Esophagus muscularis mucosa (tissue), 4 donors: ENCODE results near the gene NPAS3. TPM values are rescaled to one million over a fixed set of nuclear protein-coding genes. Genes with fewer than 3 reads are reported as not detected.
A peak's percentile ranks its signal among the peaks of the same experiment; 100 is the strongest.

Experiments used
- DNase-seq: peaks from one replicate; pipeline ENCODE4 v3.0.0-alpha.2; 2017; ENCODE audit errors: extremely low spot score
- H3K27ac ChIP-seq, 4 donors: fragments of 200-600 bp; sonication (generic); replicated peaks in 1 of 4; 1 replicate in 3 of 4; 2 replicates in 1 of 4; pipeline ENCODE4 v1.5.1; 2016 to 2019; ENCODE audit warnings: mild to moderate bottlenecking in 1 of 4
- H3K27me3 ChIP-seq, 4 donors: fragments of 200-600 bp; sonication (generic); one replicate each; pipeline versions ENCODE4 v1.5.1 to v1.6.0; 2016 to 2019
- H3K36me3 ChIP-seq, 4 donors: fragments of 200-600 bp; sonication (generic); one replicate each; pipeline ENCODE4 v1.5.1; 2016 to 2019
- H3K4me1 ChIP-seq, 4 donors: fragments of 200-600 bp; sonication (generic); one replicate each; pipeline ENCODE4 v1.5.1; 2016 to 2019
- H3K4me3 ChIP-seq, 4 donors: fragments of 200-600 bp; sonication (generic); 1 replicate in 2 of 4; 2 replicates in 2 of 4; pipeline ENCODE4 v1.5.1; 2016 to 2019; ENCODE audit warnings: mild to moderate bottlenecking in 4 of 4, moderate library complexity in 1 of 4
- H3K9me3 ChIP-seq, 4 donors: fragments of 200-600 bp; sonication (generic); 1 replicate in 3 of 4; 2 replicates in 1 of 4; pipeline ENCODE4 v1.5.1; 2016 to 2019
- CTCF ChIP-seq, 3 experiments: fragments of 200-600 bp in 2 of 3; fragments of 450-650 bp in 1 of 3; sonication (generic) in 2 of 3; IDR thresholded peaks; one replicate each; pipeline ENCODE4 v1.5.1; 2017 to 2019; ENCODE audit warnings: antibody characterized with exemption in 3 of 3, mild to moderate bottlenecking in 2 of 3, moderate library complexity in 1 of 3
- EP300 ChIP-seq: sonication (generic); formaldehyde crosslinking; IDR thresholded peaks from one replicate; pipeline ENCODE4 v1.6.1; 2017; ENCODE audit warnings: antibody characterized with exemption
- POLR2A ChIP-seq: fragments of 450-650 bp; IDR thresholded peaks from one replicate; pipeline ENCODE4 v1.6.1; 2017; ENCODE audit warnings: antibody characterized with exemption, moderate library complexity, mild to moderate bottlenecking, low read depth
- POLR2AphosphoS5 ChIP-seq, 2 donors: sonication (generic); formaldehyde crosslinking; IDR thresholded peaks; one replicate each; pipeline ENCODE4 v1.6.1; 2017; ENCODE audit warnings: antibody characterized with exemption in 2 of 2
- WGBS: methylation state at CpG from one replicate; pipeline ENCODE4 v1.1.5; 2018; 5-methylcytosine and 5-hydroxymethylcytosine counted together
- intact Hi-C: fragments of 100-400 bp; cut with DNase I; formaldehyde crosslinking; loops from one replicate; pipeline ENCODE4 v1.15.1; 2023
- total RNA-seq, 4 donors: library from RNA; depleted of rRNA; stranded (reverse); fragments of >200 nt; gene quantifications; one replicate each; pipeline versions ENCODE4 v1.1.0 to v1.2.1, GENCODE V29; 2016

Gene NPAS3
- total RNA-seq, 4 donors from 2014 or later, result 3.3 to 7.3 (median 5.8) TPM

- Histone ChIP-seq H3K4me3 (no peak overlapping the region), H3K36me3 (no peaks in the 10 kb centered on the region), H3K4me1 (peaks cover 0 to 8% (median 0%) of the 10 kb centered on the region in 4 donors), H3K27ac (no peak overlapping the region), H3K27me3 (no peaks in the 10 kb centered on the region), H3K9me3 (no peaks in the 10 kb centered on the region)
- intact Hi-C loops, result loop anchor here (5.0 kb wide), 1 partner anchor 378 kb away; no protein-coding TSS in a partner anchor
- no peak for TF ChIP-seq POLR2A
- TF ChIP-seq POLR2AphosphoS5 (IDR thresholded peaks at IDR 0.05), result no peak
- no peak for TF ChIP-seq CTCF (IDR thresholded peaks at IDR 0.05)
- no peak for TF ChIP-seq EP300
- 100% methylated on average over 1 of the region's 1 CpG for WGBS
- DNase-seq, result no peak
Observed at GRCh38 chr14:33849455-33849801, 910.7 kb downstream of the NPAS3 start.

- DNase-seq, result peak; percentile 83
- Histone ChIP-seq H3K27me3 (no peaks in the 10 kb centered on the region), H3K4me1 (peaks cover 0 to 8% (median 0%) of the 10 kb centered on the region in 4 donors), H3K27ac (no peak overlapping the region), H3K9me3 (no peaks in the 10 kb centered on the region), H3K4me3 (no peak overlapping the region), H3K36me3 (no peaks in the 10 kb centered on the region)
- intact Hi-C loops, result no loop called here
- TF ChIP-seq POLR2AphosphoS5 (IDR thresholded peaks at IDR 0.05), result no peak
- TF ChIP-seq CTCF (IDR thresholded peaks at IDR 0.05), result no peak
- TF ChIP-seq POLR2A, result no peak
- TF ChIP-seq EP300, result no peak
- 88% methylated on average over 7 of the region's 7 CpGs for WGBS
Observed at GRCh38 chr14:33850826-33851225, 912.1 kb downstream of the NPAS3 start.

GRCh38 chr14:33851366-33851765 is 912.7 kb downstream of the NPAS3 start:
- WGBS, result 85% methylated on average over 6 of the region's 6 CpGs
- Histone ChIP-seq H3K4me3 (no peak overlapping the region), H3K27ac (no peak overlapping the region), H3K4me1 (peaks cover 0 to 8% (median 0%) of the 10 kb centered on the region in 4 donors), H3K9me3 (no peaks in the 10 kb centered on the region), H3K36me3 (no peaks in the 10 kb centered on the region), H3K27me3 (no peaks in the 10 kb centered on the region)
- intact Hi-C loops, result no loop called here
- peak; percentile 87 for DNase-seq
- no peak for TF ChIP-seq POLR2AphosphoS5 (IDR thresholded peaks at IDR 0.05)
- no peak for TF ChIP-seq EP300
- TF ChIP-seq CTCF (IDR thresholded peaks at IDR 0.05), result no peak
- no peak for TF ChIP-seq POLR2A

GRCh38 chr14:33851931-33852330 is 913.3 kb downstream of the NPAS3 start:
- Histone ChIP-seq H3K4me3 (no peak overlapping the region), H3K9me3 (no peaks in the 10 kb centered on the region), H3K36me3 (no peaks in the 10 kb centered on the region), H3K4me1 (peaks cover 0 to 8% (median 0%) of the 10 kb centered on the region in 4 donors), H3K27me3 (no peaks in the 10 kb centered on the region), H3K27ac (no peak overlapping the region)
- intact Hi-C loops, result no loop called here
- DNase-seq, result peak; percentile 82
- TF ChIP-seq EP300, result no peak
- TF ChIP-seq POLR2A, result no peak
- TF ChIP-seq CTCF (IDR thresholded peaks at IDR 0.05), result no peak
- no peak for TF ChIP-seq POLR2AphosphoS5 (IDR thresholded peaks at IDR 0.05)
- WGBS, result 78% methylated on average over 5 of the region's 5 CpGs
